DND-41 (cell line): Measurements from ENCODE around the gene MRM3.
"Not testable (repeated sequence)": the region's sequence is repeated elsewhere in the genome, so short reads cannot be mapped to it uniquely, and the experiment has no call there.

Experiments used
- ATAC-seq: fragments of 200-7000 bp; cut with Tn5 transposase; 3 replicates; pipeline ENCODE4 v1.9.1; 2021; ENCODE audit warnings: low read depth; ENCODE audit not compliant: insufficient read depth
- DNase-seq: peaks from one replicate; pipeline ENCODE4 v3.0.0-alpha.2; 2020
- H2AFZ ChIP-seq: 2 replicates; pipeline ENCODE4 v1.6.0; 2012; ENCODE audit warnings: low read depth, low read length
- H3K27ac ChIP-seq: 2 replicates; pipeline ENCODE4 v1.5.1; 2012; ENCODE audit warnings: low read length, inconsistent platforms
- H3K27me3 ChIP-seq: fragments of 200-600 bp; sonication (generic); 2 replicates; pipeline ENCODE4 v1.6.0; 2012; ENCODE audit warnings: low read length, mild to moderate bottlenecking, inconsistent platforms; ENCODE audit not compliant: insufficient read depth, poor library complexity
- H3K36me3 ChIP-seq: 2 replicates; pipeline ENCODE4 v1.5.1; 2012; ENCODE audit warnings: low read length, inconsistent platforms; ENCODE audit not compliant: insufficient read depth
- H3K4me1 ChIP-seq: 2 replicates; pipeline ENCODE4 v1.5.1; 2012; ENCODE audit warnings: mild to moderate bottlenecking, low read length; ENCODE audit not compliant: insufficient read depth
- H3K4me2 ChIP-seq: 2 replicates; pipeline ENCODE4 v1.6.0; 2012; ENCODE audit warnings: mild to moderate bottlenecking, moderate library complexity, low read length, inconsistent platforms; ENCODE audit not compliant: insufficient read depth
- H3K4me3 ChIP-seq, 2 experiments: fragments of 200-600 bp in 1 of 2; shearing (Covaris generic) in 1 of 2; 2 replicates each; pipeline ENCODE4 v1.5.1; 2012 to 2016; ENCODE audit warnings: inconsistent platforms in 2 of 2, low read length in 2 of 2, mild to moderate bottlenecking in 2 of 2, low read depth in 1 of 2, moderate library complexity in 1 of 2
- H3K79me2 ChIP-seq: 2 replicates; pipeline ENCODE4 v1.6.0; 2012; ENCODE audit warnings: low read length, inconsistent platforms; ENCODE audit not compliant: insufficient read depth
- H3K9ac ChIP-seq: 2 replicates; pipeline ENCODE4 v1.6.0; 2012; ENCODE audit warnings: low read depth, mild to moderate bottlenecking, inconsistent platforms, low read length, moderate library complexity
- H3K9me3 ChIP-seq: 2 replicates; pipeline ENCODE4 v1.5.1; 2012; ENCODE audit warnings: low read length, moderate library complexity, mild to moderate bottlenecking, inconsistent platforms; ENCODE audit not compliant: insufficient read depth, severe bottlenecking
- H4K20me1 ChIP-seq: 2 replicates; pipeline ENCODE4 v1.6.0; 2012; ENCODE audit warnings: low read length; ENCODE audit not compliant: insufficient read depth
- CTCF ChIP-seq: IDR thresholded peaks from 2 replicates; pipeline ENCODE4 v1.5.1; 2012; ENCODE audit warnings: borderline replicate concordance, low read length, moderate library complexity, mild to moderate bottlenecking; ENCODE audit not compliant: poor library complexity, severe bottlenecking; ENCODE audit errors: extremely low read depth
- EZH2 ChIP-seq: IDR thresholded peaks from 3 replicates; pipeline ENCODE4 v1.6.1; 2012; ENCODE audit warnings: borderline replicate concordance, low read depth, mild to moderate bottlenecking, moderate library complexity, low read length, inconsistent platforms; ENCODE audit not compliant: severe bottlenecking

The MRM3 gene

DNA sequence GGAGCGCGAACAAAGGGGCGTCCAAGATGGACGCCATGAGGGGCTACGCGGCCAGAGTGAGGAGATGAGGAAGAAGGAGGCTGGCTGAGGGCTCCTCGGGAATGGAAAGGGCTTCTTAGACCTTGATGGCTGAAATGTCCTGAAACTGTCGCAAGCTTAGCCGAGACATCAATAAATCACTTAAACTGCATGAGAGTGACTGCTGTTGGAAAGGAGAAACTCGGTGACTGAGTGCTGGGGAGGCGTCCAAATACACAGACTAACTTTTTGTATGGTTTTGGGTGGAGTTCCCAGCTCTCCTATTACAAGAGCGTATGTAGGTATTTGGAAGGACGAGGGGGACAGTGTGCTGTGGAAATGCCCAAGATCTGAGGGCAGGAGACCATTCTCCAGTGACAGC, 28.7 kb upstream of the MRM3 start:
- TF ChIP-seq EZH2 (no peak), CTCF (no peak)

DNA sequence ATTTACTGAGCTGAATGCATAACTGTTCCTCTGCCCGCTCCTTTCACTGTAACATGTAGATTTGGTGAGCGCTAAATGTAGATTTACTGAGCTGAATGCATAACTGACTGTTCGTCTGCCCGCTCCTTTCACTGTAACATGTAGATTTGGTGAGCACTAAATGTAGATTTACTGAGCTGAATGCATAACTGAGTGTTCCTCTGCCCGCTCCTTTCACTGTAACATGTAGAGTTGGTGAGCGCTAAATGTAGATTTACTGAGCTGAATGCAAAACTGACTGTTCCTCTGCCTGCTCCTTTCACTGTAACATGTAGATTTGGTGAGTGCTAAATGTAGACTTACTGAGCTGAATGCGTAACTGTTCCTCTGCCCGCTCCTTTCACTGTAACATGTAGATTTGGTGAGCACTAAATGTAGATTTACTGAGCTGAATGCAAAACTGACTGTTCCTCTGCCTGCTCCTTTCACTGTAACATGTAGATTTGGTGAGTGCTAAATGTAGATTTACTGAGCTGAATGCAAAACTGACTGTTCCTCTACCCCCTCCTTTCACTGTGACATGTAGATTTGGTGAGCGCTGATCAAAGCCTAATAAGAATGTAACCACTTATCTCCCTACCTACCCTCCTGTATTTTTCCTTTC, 26.7 kb upstream of the MRM3 start:
- not testable (repeated sequence) for H3K9me3 ChIP-seq, H2AFZ ChIP-seq, H3K4me3 ChIP-seq, ATAC-seq, H3K27ac ChIP-seq, DNase-seq, H3K4me2 ChIP-seq, H4K20me1 ChIP-seq, H3K9ac ChIP-seq, H3K27me3 ChIP-seq
- H3K4me1 ChIP-seq = peaks cover 16% of the 10 kb centered on the region
- peaks cover 34% of the 10 kb centered on the region for H3K36me3 ChIP-seq
- peaks cover 16% of the 10 kb centered on the region for H3K79me2 ChIP-seq

More for the DNA sequence above, 28.7 kb upstream of the MRM3 start:
- Histone ChIP-seq H3K27me3 (no peaks in the 10 kb centered on the region), H3K4me3 (no peak overlapping the region), H3K4me2 (no peak overlapping the region), H3K9me3 (no peaks in the 10 kb centered on the region), H3K4me1 (peaks cover 29% of the 10 kb centered on the region), H3K9ac (no peak overlapping the region), H4K20me1 (peaks cover 18% of the 10 kb centered on the region), H3K27ac (no peak overlapping the region), H3K79me2 (peaks cover 33% of the 10 kb centered on the region), H2AFZ (0 out of 2 replicates have a peak overlapping the region, but pooled peaks have one; percentile 51), H3K36me3 (peaks cover 29% of the 10 kb centered on the region)
- DNase-seq (no peak), ATAC-seq (no peak)

- H3K27me3 ChIP-seq, H3K27ac ChIP-seq, H3K9me3 ChIP-seq, H3K79me2 ChIP-seq, H2AFZ ChIP-seq, H4K20me1 ChIP-seq, H3K9ac ChIP-seq, ATAC-seq, H3K4me1 ChIP-seq, DNase-seq, H3K4me2 ChIP-seq, H3K4me3 ChIP-seq: not testable (repeated sequence)
- peaks cover 41% of the 10 kb centered on the region for H3K36me3 ChIP-seq
These were observed 26.1 kb upstream of the MRM3 start for GRCh38 chr17:756010-756567.

DNA sequence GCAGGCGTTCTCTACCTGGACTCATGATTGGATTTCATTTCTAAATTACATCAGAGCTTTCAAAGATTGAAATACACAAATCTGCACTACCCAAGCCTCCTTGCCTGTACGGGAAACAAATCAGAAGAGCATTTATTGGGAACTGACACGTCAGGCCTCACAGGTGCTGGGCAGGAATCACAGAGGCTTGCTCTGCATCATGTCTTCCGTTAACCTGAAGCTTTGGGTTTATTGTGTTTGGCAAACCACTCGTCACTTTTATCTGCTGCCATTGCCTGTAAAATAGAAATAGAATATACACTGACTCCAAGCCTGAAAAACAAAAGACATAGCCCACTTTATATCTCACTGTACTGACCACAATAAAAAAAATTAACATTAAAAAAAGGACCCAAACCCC, 22.2 kb upstream of the MRM3 start:
- Histone ChIP-seq H3K9me3 (no peaks in the 10 kb centered on the region), H3K36me3 (peaks cover 70% of the 10 kb centered on the region)

More for the DNA sequence above, 22.2 kb upstream of the MRM3 start:
- no peak overlapping the region for H3K4me2 ChIP-seq
- DNase-seq (no peak), ATAC-seq (no peak)
- no peaks in the 10 kb centered on the region for H3K27me3 ChIP-seq
- no peak overlapping the region for H3K27ac ChIP-seq
- no peaks in the 10 kb centered on the region for H4K20me1 ChIP-seq
- no peak overlapping the region for H3K4me3 ChIP-seq
- H3K9ac ChIP-seq = no peak overlapping the region
- no peak overlapping the region for H2AFZ ChIP-seq
- H3K4me1 ChIP-seq = no peaks in the 10 kb centered on the region
- TF ChIP-seq CTCF (no peak), EZH2 (no peak)
- H3K79me2 ChIP-seq = no peaks in the 10 kb centered on the region
